Measurements from ENCODE around the gene THTPA. TPM values are rescaled to one million over a fixed set of nuclear protein-coding genes. Genes with fewer than 3 reads are reported as not detected.

The THTPA gene
- total and polyA plus RNA-seq, 2 of the 13 experiments (the other 11 are each of a cell fraction or from before 2014, with no cell fraction given), result 7.4 to 8.7 TPM

GRCh38 chr14:23583761-23584526 lies 27.9 kb downstream of the THTPA start (continued):
- peak; percentile 52 for TF ChIP-seq PCBP2 (optimal IDR thresholded peaks at IDR 0.05; ENCODE audit: low read depth, low read length, poor library complexity, severe bottlenecking)
- TF ChIP-seq CHD2 (IDR thresholded peaks at IDR 0.05; ENCODE audit: low read depth, low read length), result peak; percentile 30; the same call in 1 of the 2 replicates
- peak; percentile 61; the same call in 1 of the 2 replicates for TF ChIP-seq MIER2 (CRISPR knock-in tag; IDR thresholded peaks at IDR 0.05)
- TF ChIP-seq ZSCAN9 (CRISPR knock-in tag; IDR thresholded peaks at IDR 0.05; ENCODE audit: borderline replicate concordance), result peak; percentile 95
- peak; percentile 98 for TF ChIP-seq TMF1 (CRISPR knock-in tag; IDR thresholded peaks at IDR 0.05; ENCODE audit: low read depth)
- 0 out of 2 replicates have a peak, but pooled peaks have one; percentile 50 for TF ChIP-seq KDM6A (CRISPR knock-in tag; IDR thresholded peaks at IDR 0.05; ENCODE audit: low read depth)
- TF ChIP-seq XBP1 (CRISPR knock-in tag; IDR thresholded peaks at IDR 0.05), result peak; percentile 93; the same call in 1 of the 2 replicates
- peak; percentile 93 for TF ChIP-seq SAP130 (CRISPR knock-in tag; IDR thresholded peaks at IDR 0.05; ENCODE audit: low read depth)
- peak; percentile 94 for TF ChIP-seq ZSCAN5A (CRISPR knock-in tag; IDR thresholded peaks at IDR 0.05; ENCODE audit: borderline replicate concordance)
- TF ChIP-seq ZFP91 (CRISPR knock-in tag; IDR thresholded peaks at IDR 0.05; ENCODE audit: borderline replicate concordance), result peak; percentile 78; the same call in 1 of the 2 replicates
- TF ChIP-seq ZFY (CRISPR knock-in tag; IDR thresholded peaks at IDR 0.05), result 0 out of 2 replicates have a peak, but pooled peaks have one; percentile 22
- 0 out of 2 replicates have a peak, but pooled peaks have one; percentile 23 for TF ChIP-seq MXD1 (CRISPR knock-in tag; IDR thresholded peaks at IDR 0.05)
- TF ChIP-seq ZNF703 (CRISPR knock-in tag; IDR thresholded peaks at IDR 0.05; ENCODE audit: borderline replicate concordance), result 0 out of 2 replicates have a peak, but pooled peaks have one; percentile 66
- TF ChIP-seq KAT8 (CRISPR knock-in tag; IDR thresholded peaks at IDR 0.05), result peak; percentile 85
- TF ChIP-seq SALL1 (CRISPR knock-in tag; IDR thresholded peaks at IDR 0.05), result peak; percentile 89
- peak; percentile 97 for TF ChIP-seq ZNF589 (CRISPR knock-in tag; conservative IDR thresholded peaks at IDR 0.05)
- peak; percentile 70; the same call in 1 of the 2 replicates for TF ChIP-seq BCL3 (CRISPR knock-in tag; IDR thresholded peaks at IDR 0.05)
- TF ChIP-seq ZNF687 (CRISPR knock-in tag; IDR thresholded peaks at IDR 0.05), result peak; percentile 47; the same call in 1 of the 2 replicates
- peak; percentile 74 for TF ChIP-seq YEATS4 (CRISPR knock-in tag; IDR thresholded peaks at IDR 0.05; ENCODE audit: borderline replicate concordance)
- TF ChIP-seq MTA1 (CRISPR knock-in tag; IDR thresholded peaks at IDR 0.05; ENCODE audit: borderline replicate concordance), result peak; percentile 77

All from HepG2 (cell line).